Breast epithelium (tissue), 3 donors: ENCODE results near the gene BBX.

Experiments used
- CTCF ChIP-seq, 3 donors: fragments of 450-650 bp; IDR thresholded peaks; one replicate each; pipeline ENCODE4 v1.5.1; 2016 to 2017; ENCODE audit warnings: antibody characterized with exemption in 3 of 3, mild to moderate bottlenecking in 3 of 3, moderate library complexity in 3 of 3
- POLR2A ChIP-seq: fragments of 450-650 bp; IDR thresholded peaks from one replicate; pipeline ENCODE4 v1.6.1; 2016; ENCODE audit warnings: antibody characterized with exemption, mild to moderate bottlenecking, moderate library complexity

- no peak for TF ChIP-seq CTCF (IDR thresholded peaks at IDR 0.05)
- TF ChIP-seq POLR2A, result no peak
Observed at GRCh38 chr3:107683447-107683846, 160.7 kb downstream of the BBX start.
